ENCODE measurements around the gene STARD3.

DNA sequence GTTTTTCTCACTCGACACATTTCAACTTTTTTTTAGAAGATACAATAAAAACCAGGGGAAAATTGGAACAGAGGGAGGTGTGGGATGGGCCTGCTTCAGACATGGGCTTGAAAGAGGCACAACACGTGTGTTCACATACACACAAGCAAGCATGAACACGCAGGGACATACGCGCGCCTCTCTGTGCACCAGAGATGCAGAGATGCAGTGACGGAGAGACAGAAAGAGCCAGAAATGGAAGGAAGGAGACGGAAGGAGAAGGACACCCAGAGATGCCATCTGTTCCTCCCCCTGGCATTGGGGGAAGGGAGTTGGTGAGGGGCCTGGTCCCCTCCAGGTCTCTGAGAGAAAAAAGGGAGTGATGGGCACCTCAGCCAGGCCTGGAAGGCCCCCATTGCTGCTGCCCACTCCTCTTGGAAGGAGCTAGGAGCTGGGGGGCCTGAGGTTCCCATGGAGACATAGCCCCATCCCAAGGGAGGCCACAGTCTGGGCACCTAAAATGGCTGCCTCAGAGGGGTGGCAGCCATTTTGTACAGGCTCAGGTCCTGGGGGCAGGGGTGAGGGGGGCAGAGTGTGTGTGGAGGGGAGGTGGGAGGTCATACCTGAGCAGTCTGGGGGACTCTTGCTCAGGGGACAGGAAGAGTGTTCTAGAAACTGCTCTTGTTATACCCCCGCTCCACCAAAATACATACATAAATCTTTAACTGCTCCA, 25.4 kb upstream of the STARD3 start:
- TF ChIP-seq U2AF1 (optimal IDR thresholded peaks at IDR 0.05; ENCODE audit: low read depth, low read length) (no peak), CBX2 (IDR thresholded peaks at IDR 0.05; ENCODE audit: insufficient read depth, low read length, poor library complexity, severe bottlenecking) (no peak), U2AF2 (optimal IDR thresholded peaks at IDR 0.05; ENCODE audit: low read depth, low read length) (no peak), KDM5B (IDR thresholded peaks at IDR 0.05; ENCODE audit: insufficient replicate concordance, low read depth, low read length) (no peak), BHLHE40 (IDR thresholded peaks at IDR 0.05; ENCODE audit: low read length) (no peak)
